Glomerular visceral epithelial cell (primary cell): Measurements from ENCODE around the gene AP2B1.
A peak's percentile ranks its signal among the peaks of the same experiment; 100 is the strongest.

Experiments
- DNase-seq: peaks from one replicate; pipeline ENCODE4 v3.0.0-alpha.2; 2016; ENCODE audit errors: extremely low spot score

The AP2B1 gene

GRCh38 chr17:35773129-35773528 lies 186.0 kb downstream of the AP2B1 start:
- no peak for DNase-seq

GRCh38 chr17:35773679-35774425 lies 186.7 kb downstream of the AP2B1 start:
- no peak for DNase-seq

- peak; percentile 68 for DNase-seq
These were observed 187.4 kb downstream of the AP2B1 start for GRCh38 chr17:35774499-35774898.

GRCh38 chr17:35775039-35775438 lies 187.9 kb downstream of the AP2B1 start:
- no peak for DNase-seq

- no peak for DNase-seq
These were observed 188.5 kb downstream of the AP2B1 start for GRCh38 chr17:35775583-35775982.
